GM18951 (cell line): ENCODE measurements around the gene FUZ.
A peak's percentile ranks its signal among the peaks of the same experiment; 100 is the strongest.

Experiments
- POLR2A ChIP-seq: IDR thresholded peaks from 4 replicates; pipeline ENCODE4 v1.6.1; 2011; ENCODE audit warnings: mild to moderate bottlenecking; ENCODE audit not compliant: insufficient read length, insufficient read depth; ENCODE audit errors: extremely low read depth
- in situ Hi-C: fragments of 300-500 bp; cut with MboI; formaldehyde crosslinking; loops from one replicate; pipeline ENCODE4 v1.12.0; 2022; ENCODE audit warnings: low sequenced_read_pairs, mixed read lengths, inconsistent platforms; ENCODE audit not compliant: unreplicated experiment

Gene FUZ, protein sequence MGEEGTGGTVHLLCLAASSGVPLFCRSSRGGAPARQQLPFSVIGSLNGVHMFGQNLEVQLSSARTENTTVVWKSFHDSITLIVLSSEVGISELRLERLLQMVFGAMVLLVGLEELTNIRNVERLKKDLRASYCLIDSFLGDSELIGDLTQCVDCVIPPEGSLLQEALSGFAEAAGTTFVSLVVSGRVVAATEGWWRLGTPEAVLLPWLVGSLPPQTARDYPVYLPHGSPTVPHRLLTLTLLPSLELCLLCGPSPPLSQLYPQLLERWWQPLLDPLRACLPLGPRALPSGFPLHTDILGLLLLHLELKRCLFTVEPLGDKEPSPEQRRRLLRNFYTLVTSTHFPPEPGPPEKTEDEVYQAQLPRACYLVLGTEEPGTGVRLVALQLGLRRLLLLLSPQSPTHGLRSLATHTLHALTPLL

GRCh38 chr19:49812997-49813861 lies at the start of gene FUZ:
Gene FUZ (minus strand): TSS chr19:49813292. CDS start chr19:49813106, 186 bp downstream.
- TF ChIP-seq POLR2A = peak; percentile 28
- in situ Hi-C loops = no loop called here

- no peak for TF ChIP-seq POLR2A
- in situ Hi-C loops = no loop called here
Measured at GRCh38 chr19:49862391-49863253, 49.5 kb upstream of the FUZ start.

DNA sequence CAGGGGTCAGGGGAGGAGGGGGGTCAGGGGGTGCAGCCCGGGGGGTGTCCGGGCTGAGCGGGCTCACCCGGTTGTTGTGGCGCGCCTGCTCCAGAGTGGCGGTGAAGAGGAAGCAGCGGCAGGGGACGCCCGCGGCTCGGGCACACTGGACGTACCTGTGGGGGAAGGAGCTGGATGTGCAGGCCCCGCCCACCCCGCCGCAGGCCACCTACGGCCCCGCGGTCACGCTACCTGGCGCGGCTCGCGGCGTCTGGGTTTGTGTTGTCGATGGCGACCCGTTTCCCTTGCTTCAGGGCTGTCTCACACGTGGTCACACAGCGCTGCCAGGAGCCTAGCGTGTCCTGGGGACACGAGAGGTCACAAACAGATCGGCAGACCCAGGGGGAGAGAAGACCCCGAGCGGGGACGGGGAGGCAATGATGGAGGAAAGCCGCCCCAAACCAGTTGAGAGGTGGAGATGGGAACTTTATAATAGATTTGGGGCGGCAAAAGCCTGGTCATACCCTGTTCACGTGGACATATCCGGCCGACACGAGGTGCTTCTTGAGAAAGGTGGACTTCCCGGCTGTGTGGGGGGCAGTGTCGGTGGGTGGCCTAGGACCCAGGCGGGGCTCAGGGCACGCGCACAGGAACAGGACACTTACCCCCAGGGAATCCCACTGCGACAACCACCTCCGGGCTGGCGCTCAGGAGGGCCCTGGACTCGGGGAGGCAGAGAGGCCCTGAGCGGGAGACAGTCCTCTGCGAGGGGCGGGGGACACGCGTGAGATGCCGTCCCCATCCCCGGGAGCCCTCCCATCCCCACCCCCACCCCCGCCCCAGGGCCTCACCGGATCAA lies 48.7 kb upstream of the FUZ start:
- in situ Hi-C loops = no loop called here
- no peak for TF ChIP-seq POLR2A

DNA sequence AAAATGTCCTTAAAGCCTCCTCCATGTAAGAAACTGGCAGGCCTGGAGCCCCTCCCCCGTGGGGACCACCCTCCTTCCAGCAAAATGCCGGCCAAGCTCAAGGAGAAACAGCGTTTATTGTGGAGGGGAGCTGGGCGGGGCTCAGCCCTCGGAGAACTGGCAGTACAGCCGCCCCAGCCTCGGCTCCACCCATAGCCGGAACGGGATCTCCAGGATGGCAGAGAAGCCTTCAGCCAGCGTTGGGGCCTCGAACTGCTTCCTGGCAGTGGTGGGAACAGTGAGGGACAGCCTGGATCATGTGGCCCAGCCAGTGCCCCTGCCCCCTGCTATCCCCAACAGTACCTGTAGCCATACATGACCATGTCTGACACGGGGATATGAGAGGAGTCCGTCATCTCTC lies 48.0 kb upstream of the FUZ start:
- in situ Hi-C loops = no loop called here
- TF ChIP-seq POLR2A = no peak

DNA sequence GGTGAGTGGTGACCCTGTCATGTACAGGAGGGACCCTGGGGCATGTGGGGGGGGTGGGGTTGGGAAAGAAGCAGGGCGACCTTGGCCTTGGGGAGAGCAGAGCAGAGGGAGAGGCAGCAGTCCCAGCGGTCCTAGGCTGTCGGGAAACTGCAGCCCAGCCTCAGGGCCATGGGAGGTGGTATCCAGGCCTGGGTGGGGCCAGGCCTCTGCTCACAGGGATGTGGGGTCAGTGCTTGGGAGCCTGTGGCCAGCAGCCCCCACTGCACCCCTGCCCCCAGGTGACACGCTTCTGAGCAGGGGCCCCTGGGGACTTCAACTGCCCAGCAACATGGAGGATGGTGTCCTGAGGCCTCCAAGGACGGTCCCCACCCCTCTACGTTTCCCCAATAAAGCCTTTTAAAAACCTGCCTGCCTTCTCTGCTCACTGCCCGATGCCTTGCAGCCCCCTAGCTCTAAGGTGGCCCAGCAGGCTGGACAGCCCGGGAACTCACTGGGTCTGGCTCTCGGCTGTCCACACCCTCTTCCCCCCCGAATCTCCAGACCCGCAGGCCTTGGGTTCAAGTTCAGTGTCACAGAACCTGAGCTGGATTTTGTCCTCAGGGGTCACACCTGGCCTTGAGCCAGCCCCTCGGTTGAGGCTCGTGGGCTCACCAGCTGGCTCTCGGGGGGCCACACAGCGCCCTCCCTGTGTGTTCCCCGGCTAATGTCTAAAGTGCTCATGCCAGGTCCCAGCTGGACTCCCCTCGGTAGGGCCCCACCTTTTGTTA lies 47.4 kb upstream of the FUZ start:
- no peak for TF ChIP-seq POLR2A
- in situ Hi-C loops = no loop called here

DNA sequence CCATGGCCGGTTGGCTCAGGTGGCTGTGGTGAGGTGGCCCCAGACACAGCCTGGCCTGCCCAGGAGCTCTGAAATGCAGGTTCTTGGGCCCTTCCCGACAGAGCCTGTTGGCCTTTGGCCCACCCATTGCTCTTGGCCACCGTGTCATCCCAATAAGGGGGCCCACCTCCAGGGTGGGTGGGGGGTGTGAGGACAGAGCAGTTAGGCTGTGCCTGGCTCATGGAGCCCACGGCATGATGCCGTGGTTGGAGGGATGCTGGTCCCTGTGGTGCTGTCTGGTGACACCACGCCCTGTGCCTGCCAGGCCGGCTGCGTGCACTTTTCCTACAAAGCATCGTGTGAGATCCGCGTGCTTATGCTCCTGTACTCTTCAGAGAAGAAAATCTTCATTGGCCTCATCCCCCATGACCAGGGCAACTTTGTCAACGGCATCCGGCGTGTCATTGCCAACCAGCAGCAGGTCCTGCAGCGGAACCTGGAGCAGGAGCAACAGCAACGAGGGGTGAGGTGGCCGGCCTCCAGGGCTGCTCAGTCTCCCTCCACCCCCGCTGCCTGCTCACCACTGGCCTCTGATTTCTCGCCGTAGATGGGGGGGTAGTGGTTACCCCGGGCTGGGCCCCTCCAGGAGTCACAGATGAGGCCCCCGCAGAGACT lies 46.7 kb upstream of the FUZ start:
- TF ChIP-seq POLR2A = no peak
- in situ Hi-C loops = no loop called here

GRCh38 chr19:49858088-49858985 lies 45.2 kb upstream of the FUZ start:
- TF ChIP-seq POLR2A = peak; percentile 39
- in situ Hi-C loops = no loop called here

DNA sequence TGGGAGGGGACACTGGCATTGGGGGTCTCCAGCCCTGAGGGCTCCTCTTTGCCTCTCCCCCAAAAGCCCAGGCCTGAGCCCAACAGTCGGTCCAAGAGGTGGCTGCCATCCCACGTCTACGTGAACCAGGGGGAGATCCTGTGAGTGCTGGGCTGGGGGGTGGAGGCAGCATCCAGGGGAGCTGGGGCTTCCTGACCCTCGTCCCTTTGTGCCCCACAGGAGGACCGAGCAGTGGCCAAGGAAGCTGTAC lies 44.7 kb upstream of the FUZ start:
- in situ Hi-C loops = no loop called here
- TF ChIP-seq POLR2A = no peak

DNA sequence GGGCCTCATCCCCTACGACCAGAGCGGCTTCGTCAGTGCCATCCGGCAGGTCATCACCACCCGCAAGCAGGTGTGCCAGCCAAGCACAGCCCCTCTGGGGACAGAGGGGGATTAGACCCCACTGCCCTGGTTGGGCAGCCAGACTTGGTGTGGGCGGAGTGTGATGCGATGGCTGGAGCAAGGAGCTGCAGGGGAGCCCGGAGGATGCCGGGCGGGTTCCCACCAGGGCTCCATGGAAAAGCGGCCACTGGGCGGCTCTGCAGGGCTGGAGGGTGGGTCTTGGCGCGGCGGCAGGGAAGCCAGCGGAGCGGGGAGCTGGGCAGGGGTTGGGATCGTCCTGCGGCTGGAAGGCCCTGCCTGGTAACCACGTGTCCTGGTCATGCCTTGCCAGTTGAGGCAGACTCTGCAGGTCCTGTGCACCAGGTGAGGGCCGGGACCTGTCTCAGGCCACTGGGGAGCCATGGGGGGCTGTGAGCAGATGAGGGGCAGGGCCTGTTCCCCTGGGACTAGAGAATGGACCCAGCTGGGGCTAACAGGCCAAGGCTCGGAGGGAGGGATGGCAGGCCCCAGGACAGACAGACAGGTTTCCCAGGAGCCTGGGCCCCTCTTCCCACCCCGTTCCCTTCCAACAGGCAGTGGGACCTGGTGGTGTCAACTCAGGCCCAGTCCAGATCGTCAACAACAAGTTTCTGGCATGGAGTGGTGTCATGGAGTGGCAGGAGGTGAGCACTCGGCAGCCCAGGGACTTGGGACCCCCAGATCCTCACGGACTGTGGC lies 44.2 kb upstream of the FUZ start:
- TF ChIP-seq POLR2A = no peak
- in situ Hi-C loops = no loop called here

GRCh38 chr19:49856574-49857021 lies 43.5 kb upstream of the FUZ start:
- in situ Hi-C loops = no loop called here
- TF ChIP-seq POLR2A = peak; percentile 15
